M059J (cell line): ENCODE measurements around the gene GGT6. TPM values are rescaled to one million over a fixed set of nuclear protein-coding genes. Genes with fewer than 3 reads are reported as not detected.
A peak's percentile ranks its signal among the peaks of the same experiment; 100 is the strongest.

Experiments used
- DNase-seq: peaks from one replicate; pipeline ENCODE4 v3.0.0-alpha.2; 2012; ENCODE audit warnings: low read depth
- total RNA-seq: library from RNA; depleted of rRNA; stranded (reverse); fragments of >200 nt; shearing (Covaris generic); gene quantifications from 2 replicates; pipeline ENCODE4 v1.2.3, GENCODE V29; 2014

Gene GGT6
- total RNA-seq, 1 experiment from 2014 or later, result not detected

DNA sequence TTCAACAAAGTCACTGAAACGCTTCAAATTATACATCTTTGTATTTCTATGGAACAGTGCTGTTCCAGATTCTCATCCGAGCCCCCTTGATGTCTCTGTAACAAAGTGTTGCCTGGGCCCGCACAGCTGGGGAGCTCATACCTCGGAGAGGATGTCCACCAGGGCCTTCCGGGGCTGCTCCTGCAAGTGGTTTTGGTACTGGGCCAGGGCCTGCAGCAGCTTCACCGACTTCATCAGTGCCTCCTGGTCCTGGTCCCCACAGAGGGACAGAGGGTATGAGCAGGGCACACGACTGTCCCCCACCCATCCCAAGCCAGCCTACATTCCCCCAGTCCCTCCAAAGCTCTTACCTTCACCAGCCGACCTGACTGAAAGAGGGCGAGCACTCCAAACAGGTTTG, 6.7 kb downstream of the GGT6 start:
- no peak for DNase-seq

- no peak for DNase-seq
These were observed 8.4 kb downstream of the GGT6 start for GRCh38 chr17:4551796-4552525.

DNA sequence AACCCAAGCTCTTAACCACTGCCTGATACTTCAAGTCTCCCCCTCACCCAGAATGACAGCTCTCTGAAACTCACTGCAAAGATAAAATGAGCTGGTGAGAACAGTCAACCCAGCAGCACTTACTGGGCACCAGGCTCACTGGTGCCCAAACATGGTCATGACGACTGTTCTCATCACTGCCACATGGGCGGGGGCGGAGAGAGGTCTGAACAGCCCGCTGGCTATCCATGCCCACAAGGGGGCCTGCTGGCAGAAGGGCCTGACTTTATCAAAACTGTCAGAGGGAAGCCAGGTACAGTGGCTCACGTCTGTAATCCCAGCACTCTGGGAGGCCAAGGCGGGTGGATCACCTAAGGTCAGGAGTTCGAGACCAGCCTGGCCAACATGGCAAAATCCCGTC, 9.2 kb downstream of the GGT6 start:
- no peak for DNase-seq

DNA sequence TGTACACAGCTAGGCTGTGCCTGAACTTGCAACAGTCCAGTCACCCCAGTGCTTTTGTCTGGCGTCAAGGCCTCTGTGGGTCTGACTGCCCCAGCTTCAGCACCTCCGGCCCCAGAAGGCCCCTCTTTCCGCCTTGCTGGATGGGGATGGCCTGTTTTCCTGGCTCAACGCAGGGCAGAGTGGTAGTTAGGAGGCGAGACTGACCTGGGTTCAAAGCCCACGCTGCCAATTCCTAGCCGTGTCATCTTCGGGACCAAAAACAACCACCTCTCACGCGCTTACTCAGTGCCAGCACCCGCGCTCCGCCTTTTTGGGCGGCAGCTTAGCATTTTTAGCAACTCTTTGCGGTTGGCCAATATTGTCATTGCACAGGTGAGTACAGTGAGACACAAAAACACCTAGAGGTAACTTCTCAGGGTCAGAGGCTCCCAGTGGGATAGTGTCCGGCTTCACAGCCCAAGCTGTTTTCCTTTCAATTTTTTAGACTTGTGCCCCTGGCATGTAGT, 9.8 kb downstream of the GGT6 start:
- DNase-seq, result no peak

DNA sequence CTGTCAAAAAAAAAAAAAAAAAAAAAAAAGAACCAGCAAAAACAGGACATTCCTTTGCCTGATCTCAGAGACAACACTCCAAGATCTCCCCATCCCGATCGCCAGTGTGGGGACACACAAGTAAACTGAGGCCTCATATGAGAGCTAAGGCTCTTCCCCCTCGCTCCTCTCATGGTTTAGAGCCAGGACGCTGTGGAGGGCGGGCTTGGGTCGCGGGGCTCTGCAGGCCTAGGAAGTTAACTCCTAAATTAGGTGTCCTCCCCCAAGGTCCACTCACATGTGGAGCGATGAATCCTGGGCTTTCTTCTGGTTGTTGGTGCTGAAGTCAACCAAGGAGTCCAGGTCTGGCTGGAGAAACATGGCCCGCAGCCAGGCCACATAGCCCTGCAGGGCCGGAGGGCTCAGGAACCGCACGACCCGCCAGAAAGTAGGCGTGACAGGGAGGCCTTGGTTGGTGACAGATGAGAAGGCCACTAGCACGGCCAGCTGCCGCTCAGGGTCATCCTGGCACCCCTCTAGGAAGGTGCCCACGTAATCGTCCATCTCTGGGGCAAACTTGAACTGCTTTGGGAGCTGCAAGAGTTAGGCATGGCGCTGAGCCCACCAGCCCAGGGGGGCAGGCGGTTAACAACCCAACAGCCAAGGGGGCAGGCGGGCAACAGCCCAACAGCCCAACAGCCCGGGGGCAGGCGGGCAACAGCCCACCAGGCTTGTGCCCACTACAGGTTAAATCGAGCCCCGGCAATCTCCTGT, 10.4 kb downstream of the GGT6 start:
- no peak for DNase-seq

DNA sequence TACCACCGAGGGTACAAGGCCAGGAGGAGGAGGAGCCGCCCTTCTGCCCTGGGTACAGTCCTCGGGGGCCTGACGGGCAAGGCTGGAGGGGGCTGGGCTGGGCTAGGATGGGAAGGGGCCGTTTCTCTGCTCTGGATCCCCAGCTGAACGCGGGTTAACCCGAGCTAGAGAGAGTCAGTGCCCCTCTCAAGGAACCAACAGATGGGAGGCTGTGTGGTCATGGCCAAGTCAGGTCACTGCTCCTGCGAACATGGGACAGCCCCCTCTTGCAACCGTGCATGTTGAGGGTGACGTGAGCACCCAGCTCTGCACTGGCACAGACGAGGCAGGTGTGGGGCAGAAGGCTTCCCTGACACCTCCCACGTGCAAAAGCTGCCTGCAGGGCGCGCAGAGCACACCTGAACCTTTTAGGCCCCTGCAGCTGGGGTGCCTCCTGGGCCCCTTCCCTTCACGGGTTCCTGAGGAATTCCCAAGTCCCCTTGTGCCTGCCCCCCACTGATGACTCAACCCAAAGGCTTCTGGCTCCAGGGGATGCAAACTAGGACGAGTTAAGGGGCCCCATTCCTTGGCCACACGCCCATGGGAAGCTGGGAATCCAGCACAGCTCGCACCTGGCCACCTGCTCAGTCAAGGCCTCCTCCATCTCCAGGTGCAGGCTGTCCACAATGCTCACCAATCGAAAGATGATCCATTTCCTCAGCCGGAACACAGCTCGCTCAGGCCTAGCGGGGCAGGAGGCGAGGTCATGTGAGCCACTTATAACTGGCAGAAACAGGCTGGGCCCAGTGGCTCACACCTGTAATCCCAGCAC, 11.5 kb downstream of the GGT6 start:
- peak; percentile 17 for DNase-seq

DNA sequence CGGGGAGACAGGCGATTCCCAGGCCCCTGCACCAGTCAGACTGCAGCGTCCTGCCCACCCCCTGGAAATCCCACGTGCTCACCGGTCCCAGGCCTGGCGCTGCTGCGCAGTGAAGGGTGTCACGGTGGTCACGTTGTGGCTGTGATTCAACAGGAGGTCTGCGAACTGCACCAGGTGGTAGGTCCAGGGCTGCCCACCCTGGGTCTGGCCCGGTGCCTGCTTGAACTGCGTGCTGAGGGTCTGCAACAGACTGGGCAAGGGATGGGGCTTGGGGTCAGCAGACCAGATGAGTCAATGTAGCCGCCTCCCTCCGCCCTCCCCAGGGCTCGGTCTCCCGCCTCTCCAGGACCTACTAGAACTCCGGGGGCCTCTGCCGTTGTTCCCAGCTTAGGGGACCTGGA, 12.3 kb downstream of the GGT6 start:
- no peak for DNase-seq

GRCh38 chr17:4547118-4547906, 13.1 kb downstream of the GGT6 start:
- DNase-seq, result no peak

DNA sequence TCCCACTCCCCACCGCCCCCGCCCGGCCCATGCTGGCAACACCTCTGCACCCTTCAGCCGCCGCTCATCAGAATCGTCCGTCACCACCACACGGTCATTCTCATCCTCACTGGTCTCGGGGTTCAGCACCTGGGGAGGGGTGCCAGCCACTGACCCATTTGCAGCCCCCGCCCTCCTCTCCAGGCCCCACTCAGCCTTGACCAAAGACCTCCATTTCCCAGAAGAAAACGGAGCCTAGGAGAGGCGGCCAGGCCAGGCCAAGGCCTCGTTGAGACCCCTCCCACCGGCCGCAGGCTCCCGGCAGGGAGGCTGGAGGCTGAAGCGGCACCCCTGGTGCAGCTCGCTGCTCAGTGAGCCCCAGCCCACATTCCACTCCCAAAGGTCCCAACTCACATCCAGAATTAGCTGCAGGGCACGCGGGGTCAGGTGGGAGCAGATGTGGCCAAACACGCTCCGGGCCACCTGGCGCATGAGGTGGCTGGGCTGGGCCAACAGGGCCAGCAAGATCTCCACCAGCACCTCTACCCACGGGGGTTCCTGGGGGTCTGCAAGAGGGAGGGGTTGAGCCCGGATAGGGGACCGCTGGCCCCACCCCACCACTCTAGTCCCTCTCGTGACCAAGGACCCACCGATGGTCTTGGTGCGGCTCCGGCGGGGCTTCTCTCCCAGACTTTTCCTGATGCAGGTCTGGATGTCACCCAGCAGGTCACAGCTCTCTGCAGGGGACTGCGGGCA, 15.0 kb downstream of the GGT6 start:
- no peak for DNase-seq

GRCh38 chr17:4544951-4545216, 15.5 kb downstream of the GGT6 start:
- DNase-seq, result no peak

GRCh38 chr17:4544135-4544950, 16.0 kb downstream of the GGT6 start:
- DNase-seq, result no peak

- DNase-seq, result no peak
These were observed 16.8 kb downstream of the GGT6 start for GRCh38 chr17:4543557-4544026.

GRCh38 chr17:4542726-4543191, 17.6 kb downstream of the GGT6 start:
- no peak for DNase-seq

- no peak for DNase-seq
These were observed 18.2 kb downstream of the GGT6 start for GRCh38 chr17:4542003-4542725.

DNA sequence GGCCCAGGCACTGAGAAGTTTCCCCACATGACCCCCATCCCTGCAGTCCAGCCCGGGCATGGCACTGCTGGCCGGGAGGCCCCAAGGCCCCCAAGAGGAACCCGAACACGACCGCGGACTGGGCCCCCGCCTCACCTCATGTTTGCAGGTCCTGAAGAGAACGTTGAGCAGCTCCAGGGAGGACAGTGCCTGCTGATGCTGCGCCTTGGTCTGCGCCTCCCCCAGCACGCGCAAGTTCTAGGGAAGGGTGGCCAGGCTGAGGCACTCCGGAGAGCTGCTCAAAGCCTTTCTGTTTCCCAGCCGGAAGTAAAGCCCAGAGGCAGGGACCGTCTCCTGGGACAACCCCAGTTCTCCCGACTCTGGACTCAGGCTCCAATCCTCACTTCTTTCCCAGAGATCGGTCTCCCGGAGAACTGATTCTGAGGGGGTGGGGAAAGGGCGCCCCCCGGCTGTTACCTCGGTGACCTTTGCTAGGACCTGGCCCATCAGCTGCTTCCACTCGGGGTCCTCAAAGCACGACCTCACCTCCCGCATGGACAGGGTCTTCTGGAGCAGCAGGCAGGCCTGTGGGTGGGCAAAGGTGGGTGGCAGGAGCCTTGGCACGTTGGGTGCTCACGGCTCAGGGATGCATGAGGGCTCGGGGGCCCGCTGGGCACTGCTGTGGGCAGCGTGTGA, 18.9 kb downstream of the GGT6 start:
- DNase-seq, result no peak

- DNase-seq, result no peak
These were observed 19.6 kb downstream of the GGT6 start for GRCh38 chr17:4540687-4541327.

DNA sequence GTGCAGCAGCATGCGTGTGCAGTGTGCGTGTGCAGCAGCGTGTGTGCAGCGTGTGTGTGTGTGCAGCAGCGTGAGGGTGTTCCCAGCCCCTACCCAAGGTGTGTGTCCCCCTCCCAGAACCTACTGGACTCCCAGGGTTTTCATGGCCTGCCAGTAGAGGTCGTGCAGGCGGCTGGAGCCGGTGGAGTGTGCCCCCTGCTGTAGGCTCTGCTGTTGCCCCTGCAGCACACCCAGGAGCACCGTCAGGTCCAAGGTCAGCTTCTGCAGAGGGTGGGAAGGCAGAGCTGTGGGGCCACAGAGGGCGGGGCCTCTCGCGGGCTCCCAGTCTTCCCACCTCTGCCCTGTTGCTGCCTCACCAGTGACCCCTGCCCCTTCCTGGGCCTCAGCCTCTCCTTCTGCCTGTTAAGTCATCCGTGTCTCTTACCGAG, 20.1 kb downstream of the GGT6 start:
- no peak for DNase-seq

DNA sequence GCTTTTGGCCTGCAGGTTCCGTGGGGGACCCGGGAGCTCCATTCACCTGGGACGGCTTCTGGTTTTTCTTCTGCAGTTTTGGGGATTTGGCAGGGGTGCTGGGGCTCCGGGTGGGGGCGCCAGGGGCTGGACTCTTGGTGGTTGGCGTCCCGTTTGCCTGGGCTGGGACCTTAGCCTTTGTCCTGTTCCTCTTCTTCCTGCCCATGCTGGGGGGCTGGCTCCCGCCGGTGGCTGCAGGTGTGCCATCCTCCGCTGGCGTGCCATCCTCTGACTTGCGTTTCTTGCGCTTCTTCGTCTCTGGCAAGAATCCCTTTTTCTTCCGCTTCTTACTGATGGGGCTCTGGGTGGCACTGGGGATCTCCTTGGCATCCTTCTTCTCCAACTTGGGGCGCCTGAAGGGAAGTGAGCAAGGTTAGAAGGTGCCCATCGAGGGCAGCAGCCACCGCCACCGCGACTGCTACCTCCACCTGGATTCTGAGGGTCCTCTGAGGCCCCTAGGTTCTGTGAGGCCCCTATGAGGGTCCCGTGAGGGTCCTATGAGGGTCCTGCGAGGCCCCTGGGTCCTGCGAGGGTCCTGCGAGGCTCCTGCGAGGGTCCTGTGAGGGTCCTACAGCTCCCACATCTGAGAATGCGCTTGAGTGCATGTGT, 20.7 kb downstream of the GGT6 start:
- DNase-seq, result no peak
